ENCODE results near the gene LAIR2.

LAIR2 gene

DNA sequence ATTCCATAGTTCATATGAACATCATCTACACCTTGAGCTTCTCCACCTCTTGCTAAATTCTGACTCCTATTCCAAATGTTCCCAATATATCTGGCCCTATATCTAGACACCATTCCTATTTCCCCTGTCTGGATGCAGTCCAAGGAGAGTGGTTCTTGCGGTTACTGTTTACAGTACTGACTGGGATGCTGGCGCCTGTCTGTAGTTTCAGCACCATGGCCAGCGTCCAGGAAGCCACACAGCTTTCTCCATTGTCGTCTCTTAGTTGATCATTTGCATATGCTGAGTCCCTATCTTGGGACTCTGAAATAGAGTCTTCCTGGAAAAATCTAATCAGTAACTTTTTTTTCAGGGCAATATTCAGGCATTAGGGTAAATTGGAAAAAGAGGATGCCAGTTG lies 14.9 kb downstream of the LAIR2 start:
- DNase-seq (peak; percentile 82), ATAC-seq (ENCODE audit: insufficient read depth, low read depth) (peak; percentile 97)
- no peaks in the 10 kb centered on the region for H3K79me2 ChIP-seq (ENCODE audit: insufficient read depth, low read length)
- no peak overlapping the region for H3K27ac ChIP-seq (ENCODE audit: low read length)
- H3K4me2 ChIP-seq (ENCODE audit: insufficient read depth, low read length), result no peak overlapping the region
- H4K20me1 ChIP-seq (ENCODE audit: insufficient read depth, low read length), result peaks cover 7% of the 10 kb centered on the region; the same call in 1 of the 2 replicates
- TF ChIP-seq EZH2 (IDR thresholded peaks at IDR 0.05; ENCODE audit: borderline replicate concordance, low read depth, low read length, severe bottlenecking), result no peak
- no peak for TF ChIP-seq CTCF (IDR thresholded peaks at IDR 0.05; ENCODE audit: borderline replicate concordance, extremely low read depth, low read length, poor library complexity, severe bottlenecking)
- H3K9me3 ChIP-seq (ENCODE audit: insufficient read depth, low read length, severe bottlenecking), result no peaks in the 10 kb centered on the region
- H2AFZ ChIP-seq (ENCODE audit: low read depth, low read length), result no peak overlapping the region
- no peaks in the 10 kb centered on the region; the same call in 1 of the 2 replicates for H3K4me1 ChIP-seq (ENCODE audit: insufficient read depth, low read length)
- no peaks in the 10 kb centered on the region for H3K36me3 ChIP-seq (ENCODE audit: insufficient read depth, low read length)
- peaks cover 10% of the 10 kb centered on the region for H3K27me3 ChIP-seq (ENCODE audit: insufficient read depth, low read length, poor library complexity)
- H3K9ac ChIP-seq (ENCODE audit: low read depth, low read length), result no peak overlapping the region
- no peak overlapping the region for H3K4me3 ChIP-seq (ENCODE audit: low read depth in 1 of 2, low read length in 2 of 2)

DNA sequence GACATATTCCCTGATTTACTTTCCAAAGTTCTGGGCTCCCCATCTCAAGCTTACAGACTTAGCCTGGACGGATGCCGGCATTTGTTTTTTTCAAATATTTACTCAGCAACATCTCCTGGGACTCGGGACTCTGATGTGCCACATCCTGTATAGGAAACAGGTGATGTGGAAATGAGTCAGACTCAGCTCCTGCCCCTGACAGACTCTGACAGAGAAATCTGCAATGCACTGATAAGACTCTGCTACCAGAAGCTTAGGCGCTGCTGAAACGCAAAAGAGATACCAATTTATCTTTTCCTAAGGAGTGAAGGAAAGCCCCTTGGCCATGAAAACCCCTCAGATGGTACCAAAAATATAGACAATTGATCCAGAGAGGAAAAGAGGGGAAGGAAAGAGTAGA lies 16.2 kb downstream of the LAIR2 start:
- Histone ChIP-seq H2AFZ (ENCODE audit: low read depth, low read length) (no peak overlapping the region), H3K27ac (ENCODE audit: low read length) (no peak overlapping the region), H3K79me2 (ENCODE audit: insufficient read depth, low read length) (no peaks in the 10 kb centered on the region), H3K9ac (ENCODE audit: low read depth, low read length) (no peak overlapping the region), H3K9me3 (ENCODE audit: insufficient read depth, low read length, severe bottlenecking) (no peaks in the 10 kb centered on the region), H3K4me3 (ENCODE audit: low read depth in 1 of 2, low read length in 2 of 2) (no peak overlapping the region), H3K36me3 (ENCODE audit: insufficient read depth, low read length) (no peaks in the 10 kb centered on the region), H3K4me1 (ENCODE audit: insufficient read depth, low read length) (no peaks in the 10 kb centered on the region; the same call in 1 of the 2 replicates), H3K4me2 (ENCODE audit: insufficient read depth, low read length) (no peak overlapping the region), H4K20me1 (ENCODE audit: insufficient read depth, low read length) (peaks cover 7% of the 10 kb centered on the region; the same call in 1 of the 2 replicates), H3K27me3 (ENCODE audit: insufficient read depth, low read length, poor library complexity) (peaks cover 10% of the 10 kb centered on the region)
- TF ChIP-seq EZH2 (IDR thresholded peaks at IDR 0.05; ENCODE audit: borderline replicate concordance, low read depth, low read length, severe bottlenecking) (no peak), CTCF (IDR thresholded peaks at IDR 0.05; ENCODE audit: borderline replicate concordance, extremely low read depth, low read length, poor library complexity, severe bottlenecking) (no peak)
- DNase-seq (peak; percentile 11), ATAC-seq (ENCODE audit: insufficient read depth, low read depth) (peak; percentile 54; the same call in 1 of the 3 replicates)

GRCh38 chr19:54521022-54521859 lies 18.6 kb downstream of the LAIR2 start:
- H3K4me1 ChIP-seq (ENCODE audit: insufficient read depth, low read length), result no peaks in the 10 kb centered on the region; the same call in 1 of the 2 replicates

More at GRCh38 chr19:54521022-54521859, 18.6 kb downstream of the LAIR2 start:
- Histone ChIP-seq H3K27ac (ENCODE audit: low read length) (no peak overlapping the region), H3K4me3 (ENCODE audit: low read depth in 1 of 2, low read length in 2 of 2) (no peak overlapping the region), H3K36me3 (ENCODE audit: insufficient read depth, low read length) (no peaks in the 10 kb centered on the region), H3K9me3 (ENCODE audit: insufficient read depth, low read length, severe bottlenecking) (no peaks in the 10 kb centered on the region), H3K79me2 (ENCODE audit: insufficient read depth, low read length) (no peaks in the 10 kb centered on the region), H2AFZ (ENCODE audit: low read depth, low read length) (no peak overlapping the region), H3K4me2 (ENCODE audit: insufficient read depth, low read length) (no peak overlapping the region), H3K9ac (ENCODE audit: low read depth, low read length) (no peak overlapping the region), H4K20me1 (ENCODE audit: insufficient read depth, low read length) (peaks cover 7% of the 10 kb centered on the region; the same call in 1 of the 2 replicates), H3K27me3 (ENCODE audit: insufficient read depth, low read length, poor library complexity) (peaks cover 10% of the 10 kb centered on the region)
- TF ChIP-seq CTCF (IDR thresholded peaks at IDR 0.05; ENCODE audit: borderline replicate concordance, extremely low read depth, low read length, poor library complexity, severe bottlenecking) (no peak), EZH2 (IDR thresholded peaks at IDR 0.05; ENCODE audit: borderline replicate concordance, low read depth, low read length, severe bottlenecking) (no peak)
- DNase-seq, result no peak
- ATAC-seq (ENCODE audit: insufficient read depth, low read depth), result no peak
